Keratinocyte (primary cell): Measurements from ENCODE around the gene KRT31. TPM values are rescaled to one million over a fixed set of nuclear protein-coding genes. Genes with fewer than 3 reads are reported as not detected.
"Not testable (repeated sequence)": the region's sequence is repeated elsewhere in the genome, so short reads cannot be mapped to it uniquely, and the experiment has no call there.

Experiments
- DNase-seq: peaks from one replicate; pipeline ENCODE4 v3.0.0-alpha.2; 2011; ENCODE audit warnings: low read depth, missing footprints, low spot score
- FAIRE-seq: peaks from 2 replicates; lab custom pipeline; 2011; peaks lifted over from hg19 to GRCh38; lab: Jason Lieb, UNC
- H2AFZ ChIP-seq: 2 replicates; pipeline ENCODE4 v1.6.0; 2012; ENCODE audit warnings: low read length, control low read depth, inconsistent platforms; ENCODE audit not compliant: control insufficient read depth
- H3K27ac ChIP-seq: 2 replicates; pipeline ENCODE4 v1.5.1; 2011; ENCODE audit warnings: low read length; ENCODE audit not compliant: control insufficient read depth, insufficient read depth
- H3K27me3 ChIP-seq: 3 replicates; pipeline ENCODE4 v1.6.0; 2011; ENCODE audit warnings: low read length; ENCODE audit not compliant: control insufficient read depth, insufficient read depth; ENCODE audit errors: extremely low read depth
- H3K36me3 ChIP-seq, 2 experiments: 2 replicates in 1 of 2; 3 replicates in 1 of 2; pipeline ENCODE4 v1.5.1; 2011; ENCODE audit warnings: low read length in 2 of 2, mild to moderate bottlenecking in 1 of 2; ENCODE audit not compliant: control insufficient read depth in 2 of 2, insufficient read depth in 2 of 2; ENCODE audit errors: extremely low read depth in 1 of 2
- H3K4me1 ChIP-seq: 3 replicates; pipeline ENCODE4 v1.5.1; 2011; ENCODE audit warnings: low read length; ENCODE audit not compliant: control insufficient read depth, insufficient read depth; ENCODE audit errors: extremely low read depth
- H3K4me2 ChIP-seq: 3 replicates; pipeline ENCODE4 v1.6.0; 2011; ENCODE audit warnings: low read depth, low read length; ENCODE audit not compliant: control insufficient read depth, insufficient read depth; ENCODE audit errors: extremely low read depth
- H3K4me3 ChIP-seq, 3 experiments: fragments of 200-600 bp in 1 of 3; sonication (generic) in 1 of 3; 2 replicates in 2 of 3; 3 replicates in 1 of 3; pipeline ENCODE4 v1.5.1; 2011 to 2016; ENCODE audit warnings: low read length in 3 of 3, mild to moderate bottlenecking in 3 of 3, control low read depth in 2 of 3, inconsistent platforms in 1 of 3, low read depth in 1 of 3, mixed read lengths in 1 of 3, mixed run types in 1 of 3, moderate library complexity in 1 of 3; ENCODE audit not compliant: control insufficient read depth in 2 of 3, insufficient read depth in 2 of 3; ENCODE audit errors: extremely low read depth in 1 of 3
- H3K79me2 ChIP-seq: 2 replicates; pipeline ENCODE4 v1.6.0; 2012; ENCODE audit warnings: low read length; ENCODE audit not compliant: control insufficient read depth, insufficient read depth
- H3K9ac ChIP-seq: 3 replicates; pipeline ENCODE4 v1.6.0; 2011; ENCODE audit warnings: low read length; ENCODE audit not compliant: control insufficient read depth, insufficient read depth; ENCODE audit errors: extremely low read depth
- H3K9me1 ChIP-seq: 3 replicates; pipeline ENCODE4 v1.6.0; 2011; ENCODE audit warnings: low read length; ENCODE audit not compliant: control insufficient read depth, insufficient read depth; ENCODE audit errors: extremely low read depth
- H3K9me3 ChIP-seq: 2 replicates; pipeline ENCODE4 v1.5.1; 2012; ENCODE audit warnings: low read depth, low read length; ENCODE audit not compliant: control insufficient read depth
- H4K20me1 ChIP-seq: 3 replicates; pipeline ENCODE4 v1.6.0; 2011; ENCODE audit warnings: low read length; ENCODE audit not compliant: control insufficient read depth, insufficient read depth; ENCODE audit errors: extremely low read depth
- CTCF ChIP-seq, 3 experiments: IDR thresholded peaks in 1 of 3; conservative IDR thresholded peaks in 1 of 3; optimal IDR thresholded peaks in 1 of 3; 2 replicates in 2 of 3; 3 replicates in 1 of 3; pipeline versions ENCODE3 to v1.5.1; 2011; ENCODE audit warnings: low read length in 3 of 3, mild to moderate bottlenecking in 3 of 3, moderate library complexity in 2 of 3, control low read depth in 1 of 3, inconsistent platforms in 1 of 3; ENCODE audit not compliant: insufficient read depth in 2 of 3; ENCODE audit errors: extremely low read depth in 1 of 3
- EZH2 ChIP-seq: IDR thresholded peaks from one replicate; pipeline ENCODE4 v1.6.1; 2012; ENCODE audit warnings: inconsistent platforms, mild to moderate bottlenecking, low read length, moderate library complexity
- dilution Hi-C: fragments of 300-500 bp; cut with MboI; formaldehyde crosslinking; loops from one replicate; pipeline ENCODE4 v1.7.0; 2020; ENCODE audit warnings: low sequenced_read_pairs; ENCODE audit not compliant: extremely low pct_ligation_motif_present
- polyA plus RNA-seq, 5 experiments: library from polyadenylated mRNA; depleted of rRNA in 3 of 5; stranded (reverse) in 3 of 5; stranded (forward) in 1 of 5; unstranded in 1 of 5; fragments of >200 nt; gene quantifications; 1 replicate in 1 of 5; 2 replicates in 3 of 5; 3 replicates in 1 of 5; pipeline versions ENCODE4 v1.2.1 to v1.2.3, GENCODE V29; 2011 to 2012; ENCODE audit warnings: missing spikeins in 2 of 5, low read depth in 1 of 5, low replicate concordance in 1 of 5

KRT31 gene
- polyA plus RNA-seq, 1 donor (not counting 4 experiments of a cell fraction or from before 2014, with no cell fraction given), result 24.9 TPM

DNA sequence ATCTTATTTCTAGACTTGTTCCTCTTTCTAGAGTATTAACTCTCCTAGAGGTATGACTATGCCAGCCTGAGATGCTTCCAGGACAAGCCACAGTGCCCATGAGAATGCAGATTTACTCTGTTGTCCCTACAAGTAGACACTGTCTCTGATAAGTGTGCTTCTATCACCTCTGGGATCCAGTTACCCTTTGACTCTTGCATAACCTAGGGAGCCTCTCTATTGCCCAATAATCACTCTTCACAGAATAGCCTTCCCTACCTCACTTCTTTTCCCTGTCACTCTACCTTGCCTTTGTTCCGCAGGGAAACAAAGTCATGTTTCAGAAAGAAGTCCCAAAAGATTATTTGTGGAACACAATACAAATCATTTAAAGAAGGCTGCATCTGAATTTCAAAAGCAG is 13.7 kb downstream of the KRT31 start:
- Histone ChIP-seq H3K4me2 (no peak overlapping the region), H3K27me3 (no peaks in the 10 kb centered on the region), H3K9me1 (no peaks in the 10 kb centered on the region), H3K27ac (no peak overlapping the region), H2AFZ (no peak overlapping the region), H3K4me3 (no peak overlapping the region), H3K4me1 (peaks cover 19% of the 10 kb centered on the region), H3K9ac (no peak overlapping the region), H3K9me3 (no peaks in the 10 kb centered on the region), H4K20me1 (no peaks in the 10 kb centered on the region), H3K79me2 (no peaks in the 10 kb centered on the region), H3K36me3 (no peaks in the 10 kb centered on the region)
- dilution Hi-C loops, result no loop called here
- FAIRE-seq (no peak), DNase-seq (no peak)
- TF ChIP-seq CTCF (optimal IDR thresholded peaks at IDR 0.05 in 1 of 3, IDR thresholded peaks at IDR 0.05 in 1 of 3, conservative IDR thresholded peaks at IDR 0.05 in 1 of 3; ENCODE audit: extremely low read depth in 1 of 3, insufficient read depth in 2 of 3, low read length in 3 of 3) (no peak), EZH2 (no peak)

DNA sequence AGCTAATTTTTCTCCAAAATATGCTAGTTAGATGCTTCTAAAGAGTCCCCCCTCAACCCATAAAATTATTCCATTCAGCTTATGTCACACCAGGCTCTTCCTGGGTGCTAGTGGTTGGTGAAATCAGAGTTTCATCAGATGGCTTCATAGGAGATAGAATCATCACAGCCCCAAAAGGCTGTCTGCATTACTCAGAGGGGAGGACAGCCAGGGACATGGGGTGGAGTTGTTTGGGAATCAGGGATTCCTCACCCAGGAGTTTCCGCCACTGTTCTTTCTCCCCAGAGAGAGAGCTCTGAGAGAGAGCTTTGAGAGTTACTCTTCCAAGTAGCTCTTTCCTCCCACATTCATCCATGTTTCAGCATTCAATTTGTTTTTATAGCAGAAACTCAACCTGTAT is 15.0 kb downstream of the KRT31 start:
- DNase-seq, result no peak
- TF ChIP-seq CTCF (optimal IDR thresholded peaks at IDR 0.05 in 1 of 3, IDR thresholded peaks at IDR 0.05 in 1 of 3, conservative IDR thresholded peaks at IDR 0.05 in 1 of 3; ENCODE audit: extremely low read depth in 1 of 3, insufficient read depth in 2 of 3, low read length in 3 of 3) (no peak), EZH2 (no peak)
- H4K20me1 ChIP-seq, result no peaks in the 10 kb centered on the region
- no peak overlapping the region for H2AFZ ChIP-seq
- H3K4me3 ChIP-seq, result no peak overlapping the region
- dilution Hi-C loops, result no loop called here
- H3K36me3 ChIP-seq, result no peaks in the 10 kb centered on the region
- H3K4me2 ChIP-seq, result no peak overlapping the region
- no peaks in the 10 kb centered on the region for H3K79me2 ChIP-seq
- peak overlapping the region; percentile 6 for H3K27ac ChIP-seq
- H3K27me3 ChIP-seq, result no peaks in the 10 kb centered on the region
- H3K9ac ChIP-seq, result no peak overlapping the region
- no peak for FAIRE-seq
- no peaks in the 10 kb centered on the region for H3K9me1 ChIP-seq
- H3K4me1 ChIP-seq, result peaks cover 25% of the 10 kb centered on the region
- H3K9me3 ChIP-seq, result no peaks in the 10 kb centered on the region

DNA sequence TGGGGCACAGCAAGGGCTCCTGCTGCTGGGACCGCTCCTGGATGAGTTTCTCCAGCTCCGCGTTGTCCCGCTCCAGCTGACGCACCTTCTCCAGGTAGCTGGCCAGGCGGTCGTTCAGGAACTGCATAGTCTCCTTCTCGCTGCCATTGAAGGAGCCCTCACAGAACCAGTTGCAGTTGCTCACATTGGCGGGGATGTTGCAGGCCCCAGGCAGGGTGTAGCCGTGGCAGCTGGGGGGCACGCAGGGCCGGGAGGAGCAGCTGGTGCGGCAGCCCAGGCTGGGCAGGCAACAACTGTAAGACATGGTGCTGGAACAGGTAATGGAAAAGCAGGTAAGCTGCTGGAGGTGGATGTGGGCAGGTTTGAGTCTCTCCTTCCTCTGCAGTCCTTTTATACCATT is 15.5 kb downstream of the KRT31 start, which contains the start of gene KRT34:
Gene KRT34 (minus strand): TSS at position 364 of the 400 bp plus-strand sequence. CDS start 60 bp downstream, at position 304.
- peak within 1 kb of the TSS; percentile 6 for H3K27ac ChIP-seq

DNA sequence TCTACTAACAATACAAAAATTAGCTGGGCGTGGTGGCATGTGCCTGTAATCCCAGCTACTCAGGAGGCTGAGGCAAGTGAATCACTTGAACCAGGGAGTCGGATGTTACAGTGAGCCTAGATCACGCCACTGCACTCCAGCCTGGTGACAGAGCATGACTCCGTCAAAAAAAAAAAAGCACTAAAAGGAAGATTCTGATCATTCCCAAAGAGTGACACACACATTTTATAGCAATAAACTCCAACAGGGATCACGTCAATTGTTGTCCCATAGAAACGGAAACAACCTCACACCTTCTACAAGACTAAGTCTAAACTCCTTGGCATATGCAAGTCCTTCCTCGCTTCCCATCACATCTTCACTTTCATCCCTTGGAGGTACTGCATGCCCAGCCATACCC is 17.3 kb downstream of the KRT31 start:
- H3K27me3 ChIP-seq, H4K20me1 ChIP-seq, H3K4me3 ChIP-seq, H3K36me3 ChIP-seq, H2AFZ ChIP-seq, H3K9me3 ChIP-seq, dilution Hi-C loops, H3K9ac ChIP-seq, H3K9me1 ChIP-seq, H3K79me2 ChIP-seq: not testable (repeated sequence)
- peak overlapping the region; percentile 92 for H3K27ac ChIP-seq
- peak overlapping the region; percentile 35 for H3K4me2 ChIP-seq
- DNase-seq (peak; percentile 77), FAIRE-seq (peak; percentile 63)
- H3K4me1 ChIP-seq, result peaks cover 25% of the 10 kb centered on the region

More for the DNA sequence above, 15.5 kb downstream of the KRT31 start, which contains the start of gene KRT34:
- H3K9ac ChIP-seq, DNase-seq, H3K4me2 ChIP-seq, H4K20me1 ChIP-seq, H3K27me3 ChIP-seq, dilution Hi-C loops, H3K9me3 ChIP-seq, H2AFZ ChIP-seq, FAIRE-seq, H3K36me3 ChIP-seq, H3K9me1 ChIP-seq, H3K4me3 ChIP-seq, H3K79me2 ChIP-seq: not testable (repeated sequence)
- H3K4me1 ChIP-seq, result peaks cover 25% of the 10 kb centered on the region
